Colonic mucosa (tissue), 4 donors: ENCODE data around the gene NATD1. TPM values are rescaled to one million over a fixed set of nuclear protein-coding genes. Genes with fewer than 3 reads are reported as not detected.

Experiments used
- DNase-seq: peaks from one replicate; pipeline ENCODE4 v3.0.0-alpha.2; 2020
- H3K27ac ChIP-seq: fragments of 200-600 bp; one replicate; pipeline ENCODE4 v1.8.0; 2021
- H3K27me3 ChIP-seq: fragments of 200-600 bp; one replicate; pipeline ENCODE4 v1.8.0; 2021
- H3K36me3 ChIP-seq: fragments of 200-600 bp; one replicate; pipeline ENCODE4 v1.8.0; 2021
- H3K4me1 ChIP-seq: fragments of 200-600 bp; one replicate; pipeline ENCODE4 v1.8.0; 2021; ENCODE audit warnings: mild to moderate bottlenecking
- H3K4me3 ChIP-seq: fragments of 200-600 bp; one replicate; pipeline ENCODE4 v1.8.0; 2021
- H3K9ac ChIP-seq, 2 donors: one replicate each; pipeline ENCODE4 v1.7.0; 2013; ENCODE audit warnings: control low read depth in 2 of 2, low read depth in 2 of 2, low read length in 2 of 2
- H3K9me3 ChIP-seq: fragments of 200-600 bp; one replicate; pipeline ENCODE4 v1.8.0; 2021
- intact Hi-C: fragments of 100-400 bp; cut with DNase I; formaldehyde crosslinking; loops from one replicate; pipeline ENCODE4 v1.14.1; 2022
- total RNA-seq, 2 donors: library from RNA; stranded (reverse); fragmentation: NEBNext Ultra II Directional in 1 of 2; extraction: Animal tissue kit (Norgen Biotek cat#: 25700) in 1 of 2; gene quantifications; one replicate each; pipeline ENCODE4 v1.2.1, GENCODE V29; 2021
- TF ChIP-seq, protein P1 (sequence below): fragments of 200-600 bp; IDR thresholded peaks from one replicate; pipeline ENCODE4 v1.8.0; 2022; ENCODE audit warnings: antibody characterized with exemption, mild to moderate bottlenecking
- donor health status: healthy.
- donor health status: DM: no; HTN: no; CAD: no.
- donor health status: DM: no; HTN: no; CAD: no.

NATD1 gene
- total RNA-seq, 2 donors from 2014 or later = 1.8 to 5.2 TPM

DNA sequence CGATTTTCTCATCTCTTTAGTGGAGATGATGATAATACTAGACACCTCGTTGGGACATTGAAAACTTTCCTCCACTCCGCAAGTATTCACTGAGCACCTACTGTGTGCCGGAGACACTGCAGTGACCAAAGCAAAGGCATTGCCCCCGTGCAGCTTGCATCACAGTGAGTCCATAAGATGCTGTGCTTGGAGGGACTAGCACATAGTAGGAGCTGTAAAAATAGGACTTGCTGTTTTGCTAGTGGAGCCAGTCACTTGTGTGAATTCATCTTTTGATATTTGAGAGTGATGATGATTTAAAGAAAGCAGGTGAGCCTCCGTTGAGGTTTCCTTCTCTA is 26.0 kb upstream of the NATD1 start:
- DNase-seq = no peak
- H3K36me3 ChIP-seq = no peaks in the 10 kb centered on the region
- H3K9ac ChIP-seq = no peak overlapping the region
- H3K4me3 ChIP-seq = no peak overlapping the region
- peaks cover 5% of the 10 kb centered on the region for H3K4me1 ChIP-seq
- TF ChIP-seq, protein P1, sequence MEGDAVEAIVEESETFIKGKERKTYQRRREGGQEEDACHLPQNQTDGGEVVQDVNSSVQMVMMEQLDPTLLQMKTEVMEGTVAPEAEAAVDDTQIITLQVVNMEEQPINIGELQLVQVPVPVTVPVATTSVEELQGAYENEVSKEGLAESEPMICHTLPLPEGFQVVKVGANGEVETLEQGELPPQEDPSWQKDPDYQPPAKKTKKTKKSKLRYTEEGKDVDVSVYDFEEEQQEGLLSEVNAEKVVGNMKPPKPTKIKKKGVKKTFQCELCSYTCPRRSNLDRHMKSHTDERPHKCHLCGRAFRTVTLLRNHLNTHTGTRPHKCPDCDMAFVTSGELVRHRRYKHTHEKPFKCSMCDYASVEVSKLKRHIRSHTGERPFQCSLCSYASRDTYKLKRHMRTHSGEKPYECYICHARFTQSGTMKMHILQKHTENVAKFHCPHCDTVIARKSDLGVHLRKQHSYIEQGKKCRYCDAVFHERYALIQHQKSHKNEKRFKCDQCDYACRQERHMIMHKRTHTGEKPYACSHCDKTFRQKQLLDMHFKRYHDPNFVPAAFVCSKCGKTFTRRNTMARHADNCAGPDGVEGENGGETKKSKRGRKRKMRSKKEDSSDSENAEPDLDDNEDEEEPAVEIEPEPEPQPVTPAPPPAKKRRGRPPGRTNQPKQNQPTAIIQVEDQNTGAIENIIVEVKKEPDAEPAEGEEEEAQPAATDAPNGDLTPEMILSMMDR = no peak
- no peaks in the 10 kb centered on the region for H3K27me3 ChIP-seq
- H3K27ac ChIP-seq = peak overlapping the region; percentile 41
- no peaks in the 10 kb centered on the region for H3K9me3 ChIP-seq
- intact Hi-C loops = loop anchor here (5.0 kb wide), 1 partner anchor 173 kb away; no protein-coding TSS in a partner anchor

DNA sequence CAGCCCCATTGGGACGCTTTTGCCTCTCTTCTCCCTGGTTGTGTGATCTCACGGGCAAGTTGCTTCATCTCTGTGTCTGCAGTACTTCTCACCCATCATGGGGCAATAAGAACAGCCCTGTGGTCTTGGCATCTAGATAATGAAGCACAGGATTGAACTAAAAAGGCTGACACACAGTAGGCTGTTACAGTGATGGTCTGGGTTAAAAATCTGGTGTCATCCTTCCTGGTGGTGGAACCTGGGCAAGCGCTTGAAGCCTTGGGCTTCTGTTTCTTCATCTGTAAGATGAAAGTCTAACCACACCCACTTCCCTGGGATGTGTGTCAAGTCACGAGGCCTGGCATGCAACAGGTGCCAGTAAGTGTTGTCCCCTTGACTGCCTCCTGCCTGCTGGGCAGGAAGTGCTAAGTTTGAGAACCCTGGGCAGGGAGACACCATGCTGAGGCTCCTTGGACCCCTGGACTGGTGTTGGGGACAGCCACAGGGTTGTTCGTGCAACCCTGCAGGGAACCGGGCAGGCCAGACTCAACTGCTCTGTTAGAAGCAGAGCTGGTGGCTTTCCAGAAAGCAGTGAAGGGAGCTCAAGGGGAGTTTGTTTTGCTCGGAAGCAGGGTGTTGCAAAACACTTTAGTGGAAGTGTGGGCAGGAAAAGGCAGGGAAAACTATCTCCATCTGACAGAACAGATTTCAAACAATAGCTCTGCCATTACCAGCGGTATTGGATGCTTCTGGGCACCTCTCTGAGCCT is 25.4 kb upstream of the NATD1 start:
- H3K4me3 ChIP-seq = no peak overlapping the region
- TF ChIP-seq, protein P1 = no peak
- DNase-seq = peak; percentile 86
- peak overlapping the region in 1 of 2 donors; percentile 7 for H3K9ac ChIP-seq
- intact Hi-C loops = loop anchor here (5.0 kb wide), 1 partner anchor 174 kb away; no protein-coding TSS in a partner anchor
- no peaks in the 10 kb centered on the region for H3K27me3 ChIP-seq
- H3K27ac ChIP-seq = peak overlapping the region; percentile 41
- H3K9me3 ChIP-seq = no peaks in the 10 kb centered on the region
- peaks cover 5% of the 10 kb centered on the region for H3K4me1 ChIP-seq
- no peaks in the 10 kb centered on the region for H3K36me3 ChIP-seq

DNA sequence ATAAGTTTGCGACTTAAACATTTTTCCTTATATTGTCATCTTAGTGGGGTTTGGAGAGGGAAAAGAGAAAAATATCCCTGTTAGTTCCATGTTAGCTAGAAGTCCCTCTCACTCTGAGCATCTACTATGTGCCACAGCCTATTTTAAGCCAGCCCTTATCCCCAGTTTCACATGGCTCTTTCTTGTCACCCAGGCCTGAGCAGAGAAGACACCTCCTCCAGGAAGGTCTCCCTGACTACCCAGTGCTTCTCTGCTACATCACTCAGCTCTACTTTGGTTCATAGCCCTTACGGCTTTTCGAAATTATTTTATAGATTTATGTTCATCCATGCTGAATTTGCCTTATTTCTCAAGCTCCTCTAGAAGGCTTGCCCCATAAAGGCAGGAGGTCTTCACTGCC is 24.1 kb upstream of the NATD1 start:
- Histone ChIP-seq H3K36me3 (no peaks in the 10 kb centered on the region), H3K9me3 (no peaks in the 10 kb centered on the region), H3K9ac (no peak overlapping the region), H3K27ac (no peak overlapping the region), H3K4me3 (no peak overlapping the region), H3K27me3 (no peaks in the 10 kb centered on the region), H3K4me1 (peaks cover 5% of the 10 kb centered on the region)
- TF ChIP-seq, protein P1 = no peak
- intact Hi-C loops = loop anchor here (5.0 kb wide), 1 partner anchor 175 kb away; no protein-coding TSS in a partner anchor
- DNase-seq = no peak

DNA sequence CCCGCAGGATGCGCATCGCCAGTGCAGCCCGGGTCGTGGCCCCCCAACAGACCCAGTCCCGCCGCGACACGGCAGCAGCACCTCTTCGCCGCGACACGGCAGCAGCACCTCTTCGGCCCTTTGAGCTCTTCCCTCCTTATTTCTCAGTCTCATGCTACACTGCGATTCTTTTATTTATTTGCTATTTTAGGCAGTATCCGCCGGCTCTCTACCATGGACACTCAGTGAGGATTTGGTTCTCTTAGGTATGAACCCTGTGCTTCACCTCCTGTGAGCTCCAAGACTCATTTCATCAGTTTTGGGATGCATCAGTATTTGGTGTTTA is 23.0 kb upstream of the NATD1 start:
- Histone ChIP-seq H3K27ac (no peak overlapping the region), H3K9ac (peak overlapping the region; percentile 28 to 83), H3K36me3 (no peaks in the 10 kb centered on the region), H3K4me1 (peaks cover 5% of the 10 kb centered on the region), H3K4me3 (peak overlapping the region; percentile 71), H3K9me3 (no peaks in the 10 kb centered on the region), H3K27me3 (no peaks in the 10 kb centered on the region)
- no peak for DNase-seq
- intact Hi-C loops = loop anchor here (5.0 kb wide), 1 partner anchor 176 kb away; no protein-coding TSS in a partner anchor
- TF ChIP-seq, protein P1 = no peak

DNA sequence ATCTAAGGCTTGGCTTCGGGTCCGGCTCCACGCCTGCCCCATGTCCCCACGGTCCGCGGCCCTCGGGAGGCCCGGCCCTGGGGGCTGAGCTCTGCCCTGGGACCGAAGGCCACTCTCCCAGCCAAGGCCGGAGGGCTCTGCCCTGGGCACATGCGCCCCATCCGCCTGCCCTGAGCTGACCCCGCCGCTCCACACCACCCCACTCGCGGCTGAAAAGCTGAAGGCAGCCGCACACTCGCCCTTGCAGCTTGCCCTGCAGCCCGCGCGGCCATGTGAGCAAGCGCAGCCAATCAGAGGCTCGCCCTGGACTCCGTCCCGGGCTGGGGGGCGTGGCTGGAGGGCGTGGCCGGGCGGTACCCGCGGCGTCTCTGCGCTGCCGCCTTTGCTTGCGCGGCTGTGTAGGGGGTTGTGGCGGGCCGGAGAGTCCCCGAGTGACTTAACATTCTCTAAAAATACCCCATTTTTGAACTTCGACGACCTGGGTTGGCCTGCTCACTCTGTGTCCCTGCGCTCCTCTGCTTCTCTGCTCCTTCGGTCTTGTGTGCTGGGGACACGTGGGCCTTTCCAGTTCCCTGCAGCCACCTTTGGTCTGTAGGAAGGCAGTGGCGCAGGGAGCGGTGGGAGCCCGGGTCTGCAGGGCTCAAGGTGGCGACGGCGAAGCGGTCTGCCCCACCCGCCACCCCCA is 22.5 kb upstream of the NATD1 start:
- peak overlapping the region; percentile 71 for H3K4me3 ChIP-seq
- DNase-seq = peak; percentile 97
- no peaks in the 10 kb centered on the region for H3K9me3 ChIP-seq
- H3K4me1 ChIP-seq = peaks cover 5% of the 10 kb centered on the region
- intact Hi-C loops = loop anchor here (5.0 kb wide), 1 partner anchor 177 kb away; no protein-coding TSS in a partner anchor
- peak overlapping the region; percentile 75 to 83 for H3K9ac ChIP-seq
- H3K36me3 ChIP-seq = no peaks in the 10 kb centered on the region
- H3K27me3 ChIP-seq = no peaks in the 10 kb centered on the region
- H3K27ac ChIP-seq = no peak overlapping the region
- TF ChIP-seq, protein P1 = no peak
